GM18951 (cell line): ENCODE results near the gene PACRG.
"Not testable (repeated sequence)": the region's sequence is repeated elsewhere in the genome, so short reads cannot be mapped to it uniquely, and the experiment has no call there.

Experiments
- POLR2A ChIP-seq: IDR thresholded peaks from 4 replicates; pipeline ENCODE4 v1.6.1; 2011; ENCODE audit warnings: mild to moderate bottlenecking; ENCODE audit not compliant: insufficient read length, insufficient read depth; ENCODE audit errors: extremely low read depth
- in situ Hi-C: fragments of 300-500 bp; cut with MboI; formaldehyde crosslinking; loops from one replicate; pipeline ENCODE4 v1.12.0; 2022; ENCODE audit warnings: low sequenced_read_pairs, mixed read lengths, inconsistent platforms; ENCODE audit not compliant: unreplicated experiment

Gene PACRG

GRCh38 chr6:162727322-162728182 lies at the start of gene PACRG, which contains the start of gene PRKN:
PACRG (plus strand) TSS chr6:162727974.
PRKN (minus strand) TSS chr6:162727766.
- peak; percentile 46 for TF ChIP-seq POLR2A
- in situ Hi-C loops: no loop called here

GRCh38 chr6:162678896-162679295 lies 48.9 kb upstream of the PACRG start:
- in situ Hi-C loops: not testable (repeated sequence)

DNA sequence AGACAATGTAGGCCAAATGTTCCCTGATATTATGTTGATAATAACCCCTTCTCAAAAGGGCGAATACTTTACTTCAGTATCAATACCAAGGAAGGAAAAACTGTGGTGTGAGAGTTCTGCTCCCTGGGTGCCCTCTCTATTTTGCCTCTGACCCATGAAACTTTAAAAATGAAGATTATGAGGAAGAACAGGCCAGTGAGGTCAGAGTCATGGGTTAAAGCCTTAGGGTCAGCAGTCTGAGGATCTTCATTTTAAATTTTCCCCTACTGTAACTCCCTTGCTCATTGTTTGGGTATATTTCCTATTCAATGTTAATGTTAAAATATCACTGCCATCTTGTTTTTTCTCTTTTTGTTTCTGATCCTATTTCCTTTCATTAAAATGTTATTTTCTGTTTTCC lies 48.1 kb upstream of the PACRG start:
- TF ChIP-seq POLR2A: no peak
- in situ Hi-C loops: no loop called here

GRCh38 chr6:162680367-162680766 lies 47.4 kb upstream of the PACRG start:
- TF ChIP-seq POLR2A: no peak
- in situ Hi-C loops: no loop called here

DNA sequence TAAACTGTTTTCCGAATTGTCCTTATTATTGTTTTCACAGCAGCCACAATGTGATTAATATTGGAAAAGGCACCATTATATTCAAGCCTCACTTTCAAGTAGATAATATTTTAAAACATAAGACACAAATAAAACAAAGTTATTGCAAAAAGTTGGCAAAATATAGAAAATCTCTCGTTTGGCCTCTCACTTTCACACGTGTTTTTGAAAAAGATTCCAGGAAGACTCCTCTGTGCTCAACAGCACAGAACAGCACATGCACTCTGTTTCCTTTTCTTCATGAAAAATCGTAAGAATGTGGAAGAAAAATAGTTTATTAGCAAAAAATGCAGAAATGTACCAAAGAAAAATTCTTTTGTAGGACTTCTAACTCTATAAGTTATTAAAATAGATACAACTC lies 46.9 kb upstream of the PACRG start:
- no peak for TF ChIP-seq POLR2A
- in situ Hi-C loops: no loop called here

- in situ Hi-C loops: no loop called here
- TF ChIP-seq POLR2A: no peak
Observed at GRCh38 chr6:162681447-162681846, 46.3 kb upstream of the PACRG start.

DNA sequence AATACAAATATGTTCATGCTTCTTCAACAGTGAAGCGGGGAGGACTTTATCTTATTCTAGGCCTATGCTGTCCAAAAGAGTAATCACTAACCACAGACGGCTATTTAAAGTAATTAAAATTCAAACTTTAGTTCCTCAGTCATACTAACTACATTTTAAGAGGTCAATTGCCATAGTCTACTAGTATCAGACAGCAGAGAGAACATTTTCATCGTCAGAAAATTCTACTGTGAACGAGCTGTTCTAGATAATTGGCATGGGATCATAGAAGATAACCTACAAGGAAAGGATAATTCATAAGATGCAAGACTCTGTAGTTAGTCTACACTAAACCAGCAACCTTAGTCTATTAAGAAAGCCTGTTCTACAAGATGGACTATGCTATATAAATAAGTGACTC lies 44.6 kb upstream of the PACRG start:
- in situ Hi-C loops: no loop called here
- no peak for TF ChIP-seq POLR2A

- no peak for TF ChIP-seq POLR2A
Observed at GRCh38 chr6:162684052-162684451, 43.7 kb upstream of the PACRG start.

GRCh38 chr6:162684961-162685360 lies 42.8 kb upstream of the PACRG start:
- in situ Hi-C loops: no loop called here

More at GRCh38 chr6:162684052-162684451, 43.7 kb upstream of the PACRG start:
- in situ Hi-C loops: no loop called here

DNA sequence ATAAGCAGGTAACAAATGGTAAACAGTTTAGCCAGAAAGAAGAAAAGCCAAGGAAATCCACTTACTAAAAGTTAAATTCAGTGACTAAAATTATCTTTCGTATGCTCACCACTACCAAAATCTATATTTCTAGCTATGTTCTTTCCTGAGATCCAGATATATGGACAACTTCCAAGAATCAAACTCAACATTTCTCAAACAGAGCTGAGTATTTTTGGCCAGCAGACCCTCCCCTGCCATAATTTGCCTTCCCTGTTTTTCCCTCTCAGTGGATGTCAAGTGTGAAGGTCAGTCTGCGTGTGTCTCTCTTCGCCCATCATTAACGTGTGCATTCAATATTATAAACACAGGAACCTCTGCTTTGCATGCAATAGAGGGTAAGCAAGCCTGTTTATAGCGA lies 42.2 kb upstream of the PACRG start:
- in situ Hi-C loops: no loop called here
- no peak for TF ChIP-seq POLR2A

More at GRCh38 chr6:162684961-162685360, 42.8 kb upstream of the PACRG start:
- TF ChIP-seq POLR2A: no peak

GRCh38 chr6:162688751-162689345 lies 38.9 kb upstream of the PACRG start:
- in situ Hi-C loops: no loop called here
- TF ChIP-seq POLR2A: no peak

DNA sequence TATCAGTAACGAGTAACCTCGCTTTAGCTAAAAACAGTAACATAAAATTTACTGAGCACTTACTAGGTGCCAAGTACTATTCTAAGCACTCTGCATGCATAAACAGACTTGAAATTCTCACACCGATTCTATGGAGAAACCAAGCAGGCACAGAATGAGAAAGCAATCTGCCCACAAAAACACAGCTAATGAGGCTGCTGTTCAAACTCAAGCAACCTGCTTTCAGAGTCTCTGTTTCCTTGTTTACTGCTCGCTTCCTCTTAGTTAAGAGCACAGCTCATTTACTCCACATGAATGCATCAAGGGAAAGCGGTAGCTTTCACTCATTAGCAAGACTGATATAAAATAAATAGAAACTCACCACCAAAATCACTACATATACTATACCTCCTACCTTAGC lies 37.6 kb upstream of the PACRG start:
- in situ Hi-C loops: no loop called here
- TF ChIP-seq POLR2A: no peak

DNA sequence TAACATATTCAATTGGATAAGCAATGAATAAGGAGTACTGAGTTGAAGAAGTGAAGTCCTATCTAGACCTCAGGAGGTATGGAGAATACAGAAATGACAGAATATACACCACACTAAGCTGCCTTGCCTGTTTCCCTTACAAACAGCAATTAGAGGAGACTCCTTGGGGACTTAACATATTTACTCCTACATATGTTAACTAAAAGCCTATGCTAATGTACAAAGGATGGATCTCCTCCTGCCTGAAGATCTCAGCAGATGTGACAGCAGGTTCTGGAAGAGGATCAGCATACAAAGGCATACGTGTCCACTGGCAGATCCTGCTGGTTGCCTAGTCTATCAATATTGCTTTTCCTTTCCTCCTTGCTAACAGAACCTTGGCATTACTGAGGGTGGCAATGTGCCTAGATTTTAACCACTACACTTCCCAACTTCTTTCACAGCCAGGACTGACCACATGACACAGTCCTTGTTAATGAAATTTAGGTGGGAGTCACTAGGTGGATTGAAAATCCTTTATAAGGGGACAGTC lies 29.8 kb upstream of the PACRG start:
- in situ Hi-C loops: no loop called here
- no peak for TF ChIP-seq POLR2A

DNA sequence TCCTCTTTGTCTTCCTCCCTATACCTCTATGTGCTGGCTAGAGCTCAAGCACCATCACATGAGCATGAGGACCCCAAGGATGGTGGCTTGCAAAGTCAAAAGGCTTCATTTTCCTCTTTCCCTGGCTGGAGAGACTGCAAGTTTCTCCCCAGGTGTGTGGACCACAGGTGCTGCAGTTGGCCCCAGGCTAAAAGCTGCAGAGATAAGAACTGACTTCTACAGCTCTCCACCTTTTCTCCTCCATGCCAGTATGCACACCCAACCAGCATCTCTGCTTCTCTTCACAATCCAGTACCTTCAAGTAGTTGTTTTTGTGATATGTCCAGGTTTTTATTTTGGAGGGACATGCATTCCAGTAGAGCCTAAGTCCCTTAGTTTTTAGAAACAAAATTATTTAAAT lies 29.3 kb upstream of the PACRG start:
- TF ChIP-seq POLR2A: no peak
- in situ Hi-C loops: no loop called here

GRCh38 chr6:162699961-162700360 lies 27.8 kb upstream of the PACRG start:
- no peak for TF ChIP-seq POLR2A
- in situ Hi-C loops: no loop called here
